GM21619 (cell line): Measurements from ENCODE around the gene RAB5B.
"Not testable (repeated sequence)": the region's sequence is repeated elsewhere in the genome, so short reads cannot be mapped to it uniquely, and the experiment has no call there.

ENCODE experiments used
- ATAC-seq: cut with Tn5 transposase; IDR thresholded peaks from one replicate; pipeline ENCODE4 v1.9.1; 2021; ENCODE audit not compliant: unreplicated experiment

The RAB5B gene

GRCh38 chr12:55940065-55940732 is 33.7 kb upstream of the RAB5B start:
- peak; percentile 97 for ATAC-seq

- ATAC-seq = no peak
Observed at GRCh38 chr12:55942055-55942454, 31.8 kb upstream of the RAB5B start.

- ATAC-seq = no peak
Observed at GRCh38 chr12:55942577-55943136, 31.2 kb upstream of the RAB5B start.

GRCh38 chr12:55946553-55946952 is 27.3 kb upstream of the RAB5B start:
- ATAC-seq = no peak

- ATAC-seq = no peak
Observed at GRCh38 chr12:55955344-55955743, 18.5 kb upstream of the RAB5B start.

GRCh38 chr12:55955800-55956508 is 17.9 kb upstream of the RAB5B start:
- ATAC-seq = no peak

GRCh38 chr12:55957106-55957859 is 16.6 kb upstream of the RAB5B start:
- no peak for ATAC-seq

- ATAC-seq = no peak
Observed at GRCh38 chr12:55963760-55964159, 10.1 kb upstream of the RAB5B start.

- no peak for ATAC-seq
Observed at GRCh38 chr12:55965240-55965639, 8.6 kb upstream of the RAB5B start.

GRCh38 chr12:55965941-55966407 is 7.9 kb upstream of the RAB5B start, which contains the start of gene PMEL:
TSS of gene PMEL (minus strand) at chr12:55966042. CDS start at chr12:55966011, 31 bp downstream.
- peak; percentile 2 for ATAC-seq

- peak; percentile 94 for ATAC-seq
Observed at GRCh38 chr12:55966408-55967281, 7.2 kb upstream of the RAB5B start, which contains the start of gene CDK2. TSS of gene CDK2 (plus strand) at chr12:55966830. CDS start at chr12:55967009, 179 bp downstream.

GRCh38 chr12:55969356-55969755 is 4.5 kb upstream of the RAB5B start:
- no peak for ATAC-seq

- ATAC-seq = no peak
Observed at GRCh38 chr12:55970775-55971174, 3.1 kb upstream of the RAB5B start.

GRCh38 chr12:55972042-55972441 is 1.8 kb upstream of the RAB5B start:
- ATAC-seq = no peak

- ATAC-seq = no peak
Observed at GRCh38 chr12:55972456-55972855, 1.4 kb upstream of the RAB5B start.

GRCh38 chr12:55972911-55973598 is 823 bp upstream of the RAB5B start:
- ATAC-seq = no peak

GRCh38 chr12:55974308-55974730 is 441 bp downstream of the RAB5B start:
- peak; percentile 8 for ATAC-seq

- ATAC-seq = no peak
Observed at GRCh38 chr12:55978393-55978792, 4.5 kb downstream of the RAB5B start.

GRCh38 chr12:55979069-55979468 is 5.2 kb downstream of the RAB5B start:
- no peak for ATAC-seq

- ATAC-seq = not testable (repeated sequence)
Observed at GRCh38 chr12:55981882-55982281, 8.0 kb downstream of the RAB5B start.
